ENCODE measurements around the gene FEM1A. TPM values are rescaled to one million over a fixed set of nuclear protein-coding genes. Genes with fewer than 3 reads are reported as not detected.

The FEM1A gene
- total RNA-seq, 1 experiment from 2014 or later, result 15.4 TPM

GRCh38 chr19:4794971-4795370 is 3.4 kb downstream of the FEM1A start:
- intact Hi-C loops (cut with micrococcal nuclease), result no loop called here
- Mint-ChIP-seq H3K9me3 (ENCODE audit: unreplicated experiment) (no peaks in the 10 kb centered on the region), H3K27me3 (ENCODE audit: insufficient read depth, unreplicated experiment) (no peaks in the 10 kb centered on the region), H3K4me3 (ENCODE audit: unreplicated experiment) (peak overlapping the region; percentile 59), H3K4me1 (ENCODE audit: insufficient read depth, unreplicated experiment) (peaks cover 11% of the 10 kb centered on the region), H3K36me3 (ENCODE audit: insufficient read depth, unreplicated experiment) (peaks cover 77% of the 10 kb centered on the region), H3K27ac (ENCODE audit: low read depth, unreplicated experiment) (peak overlapping the region; percentile 64)
- TSS peak; percentile 14 for BruUV-seq (replicated peaks)
- TF ChIP-seq CTCF (IDR thresholded peaks at IDR 0.05; ENCODE audit: unreplicated experiment), result no peak
- CTCF ChIA-PET, result interaction anchor here (0.7 to 0.8 kb wide), 2 partner anchors 10 to 15 kb away, joined by 3 to 6 read pairs; no protein-coding TSS in a partner anchor
- peak; percentile 75 for DNase-seq (ENCODE audit: unreplicated experiment)
- POLR2A ChIA-PET, result interaction anchor here (0.7 to 1.0 kb wide), 2 partner anchors 50 to 73 kb away, joined by 3 read pairs; no protein-coding TSS in a partner anchor

GRCh38 chr19:4795400-4795799 is 3.9 kb downstream of the FEM1A start:
- peak overlapping the region; percentile 64 for H3K27ac Mint-ChIP-seq (ENCODE audit: low read depth, unreplicated experiment)
- peaks cover 77% of the 10 kb centered on the region for H3K36me3 Mint-ChIP-seq (ENCODE audit: insufficient read depth, unreplicated experiment)
- H3K4me1 Mint-ChIP-seq (ENCODE audit: insufficient read depth, unreplicated experiment), result peaks cover 11% of the 10 kb centered on the region
- peak; percentile 53 for DNase-seq (ENCODE audit: unreplicated experiment)
- BruUV-seq (replicated peaks), result no TSS peak
- TF ChIP-seq CTCF (IDR thresholded peaks at IDR 0.05; ENCODE audit: unreplicated experiment), result no peak
- H3K9me3 Mint-ChIP-seq (ENCODE audit: unreplicated experiment), result no peaks in the 10 kb centered on the region
- intact Hi-C loops (cut with micrococcal nuclease), result no loop called here
- ChIA-PET CTCF (no interaction called here), POLR2A (interaction anchor here (0.7 to 1.0 kb wide), 2 partner anchors 17 to 71 kb away, joined by 3 to 4 read pairs; no protein-coding TSS in a partner anchor)
- peak overlapping the region; percentile 59 for H3K4me3 Mint-ChIP-seq (ENCODE audit: unreplicated experiment)
- H3K27me3 Mint-ChIP-seq (ENCODE audit: insufficient read depth, unreplicated experiment), result no peaks in the 10 kb centered on the region

- H3K36me3 Mint-ChIP-seq (ENCODE audit: insufficient read depth, unreplicated experiment), result peaks cover 34% of the 10 kb centered on the region
- no peaks in the 10 kb centered on the region for H3K27me3 Mint-ChIP-seq (ENCODE audit: insufficient read depth, unreplicated experiment)
- no peaks in the 10 kb centered on the region for H3K4me1 Mint-ChIP-seq (ENCODE audit: insufficient read depth, unreplicated experiment)
- no TSS peak for BruUV-seq (replicated peaks)
- DNase-seq (ENCODE audit: unreplicated experiment), result peak; percentile 27
- TF ChIP-seq CTCF (IDR thresholded peaks at IDR 0.05; ENCODE audit: unreplicated experiment), result no peak
- no peak overlapping the region for H3K4me3 Mint-ChIP-seq (ENCODE audit: unreplicated experiment)
- intact Hi-C loops (cut with micrococcal nuclease), result no loop called here
- ChIA-PET POLR2A (interaction anchor here (0.7 to 1.7 kb wide), 8 partner anchors 9 to 1479 kb away, joined by 3 to 12 read pairs (median 4); partner anchors contain the start of genes FEM1A and PLIN3), CTCF (interaction anchor here (0.6 to 1.8 kb wide), 3 partner anchors 10 to 175 kb away, joined by 3 to 10 read pairs (median 8); no protein-coding TSS in a partner anchor)
- H3K9me3 Mint-ChIP-seq (ENCODE audit: unreplicated experiment), result no peaks in the 10 kb centered on the region
- H3K27ac Mint-ChIP-seq (ENCODE audit: low read depth, unreplicated experiment), result peak overlapping the region; percentile 69
These were observed 9.1 kb downstream of the FEM1A start for GRCh38 chr19:4800591-4801081.

GRCh38 chr19:4801085-4801619 is 9.6 kb downstream of the FEM1A start:
- BruUV-seq (replicated peaks), result no TSS peak
- peak overlapping the region; percentile 69 for H3K27ac Mint-ChIP-seq (ENCODE audit: low read depth, unreplicated experiment)
- intact Hi-C loops (cut with micrococcal nuclease), result no loop called here
- H3K9me3 Mint-ChIP-seq (ENCODE audit: unreplicated experiment), result no peaks in the 10 kb centered on the region
- H3K4me3 Mint-ChIP-seq (ENCODE audit: unreplicated experiment), result no peak overlapping the region
- CTCF ChIA-PET, result interaction anchor here (0.6 to 1.8 kb wide), 4 partner anchors 9 to 174 kb away, joined by 3 to 10 read pairs (median 6); partner anchors contain the start of gene DPP9
- no peak for DNase-seq (ENCODE audit: unreplicated experiment)
- no peak for TF ChIP-seq CTCF (IDR thresholded peaks at IDR 0.05; ENCODE audit: unreplicated experiment)
- POLR2A ChIA-PET, result interaction anchor here (0.7 to 1.7 kb wide), 7 partner anchors 8 to 1478 kb away, joined by 3 to 12 read pairs (median 4); partner anchors contain the start of genes FEM1A and PLIN3
- H3K27me3 Mint-ChIP-seq (ENCODE audit: insufficient read depth, unreplicated experiment), result no peaks in the 10 kb centered on the region
- no peaks in the 10 kb centered on the region for H3K4me1 Mint-ChIP-seq (ENCODE audit: insufficient read depth, unreplicated experiment)
- peaks cover 29% of the 10 kb centered on the region for H3K36me3 Mint-ChIP-seq (ENCODE audit: insufficient read depth, unreplicated experiment)
